HG02840 (cell line): ENCODE results near the gene KNL1.
"Not testable (repeated sequence)": the region's sequence is repeated elsewhere in the genome, so short reads cannot be mapped to it uniquely, and the experiment has no call there.

Experiments used
- ATAC-seq: cut with Tn5 transposase; IDR thresholded peaks from one replicate; pipeline ENCODE4 v1.9.1; 2021; ENCODE audit warnings: mild to moderate bottlenecking, moderate library complexity, moderate number of reproducible peaks; ENCODE audit not compliant: unreplicated experiment, low FRiP score

KNL1 gene, protein sequence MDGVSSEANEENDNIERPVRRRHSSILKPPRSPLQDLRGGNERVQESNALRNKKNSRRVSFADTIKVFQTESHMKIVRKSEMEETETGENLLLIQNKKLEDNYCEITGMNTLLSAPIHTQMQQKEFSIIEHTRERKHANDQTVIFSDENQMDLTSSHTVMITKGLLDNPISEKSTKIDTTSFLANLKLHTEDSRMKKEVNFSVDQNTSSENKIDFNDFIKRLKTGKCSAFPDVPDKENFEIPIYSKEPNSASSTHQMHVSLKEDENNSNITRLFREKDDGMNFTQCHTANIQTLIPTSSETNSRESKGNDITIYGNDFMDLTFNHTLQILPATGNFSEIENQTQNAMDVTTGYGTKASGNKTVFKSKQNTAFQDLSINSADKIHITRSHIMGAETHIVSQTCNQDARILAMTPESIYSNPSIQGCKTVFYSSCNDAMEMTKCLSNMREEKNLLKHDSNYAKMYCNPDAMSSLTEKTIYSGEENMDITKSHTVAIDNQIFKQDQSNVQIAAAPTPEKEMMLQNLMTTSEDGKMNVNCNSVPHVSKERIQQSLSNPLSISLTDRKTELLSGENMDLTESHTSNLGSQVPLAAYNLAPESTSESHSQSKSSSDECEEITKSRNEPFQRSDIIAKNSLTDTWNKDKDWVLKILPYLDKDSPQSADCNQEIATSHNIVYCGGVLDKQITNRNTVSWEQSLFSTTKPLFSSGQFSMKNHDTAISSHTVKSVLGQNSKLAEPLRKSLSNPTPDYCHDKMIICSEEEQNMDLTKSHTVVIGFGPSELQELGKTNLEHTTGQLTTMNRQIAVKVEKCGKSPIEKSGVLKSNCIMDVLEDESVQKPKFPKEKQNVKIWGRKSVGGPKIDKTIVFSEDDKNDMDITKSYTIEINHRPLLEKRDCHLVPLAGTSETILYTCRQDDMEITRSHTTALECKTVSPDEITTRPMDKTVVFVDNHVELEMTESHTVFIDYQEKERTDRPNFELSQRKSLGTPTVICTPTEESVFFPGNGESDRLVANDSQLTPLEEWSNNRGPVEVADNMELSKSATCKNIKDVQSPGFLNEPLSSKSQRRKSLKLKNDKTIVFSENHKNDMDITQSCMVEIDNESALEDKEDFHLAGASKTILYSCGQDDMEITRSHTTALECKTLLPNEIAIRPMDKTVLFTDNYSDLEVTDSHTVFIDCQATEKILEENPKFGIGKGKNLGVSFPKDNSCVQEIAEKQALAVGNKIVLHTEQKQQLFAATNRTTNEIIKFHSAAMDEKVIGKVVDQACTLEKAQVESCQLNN (N-terminal part only)

DNA sequence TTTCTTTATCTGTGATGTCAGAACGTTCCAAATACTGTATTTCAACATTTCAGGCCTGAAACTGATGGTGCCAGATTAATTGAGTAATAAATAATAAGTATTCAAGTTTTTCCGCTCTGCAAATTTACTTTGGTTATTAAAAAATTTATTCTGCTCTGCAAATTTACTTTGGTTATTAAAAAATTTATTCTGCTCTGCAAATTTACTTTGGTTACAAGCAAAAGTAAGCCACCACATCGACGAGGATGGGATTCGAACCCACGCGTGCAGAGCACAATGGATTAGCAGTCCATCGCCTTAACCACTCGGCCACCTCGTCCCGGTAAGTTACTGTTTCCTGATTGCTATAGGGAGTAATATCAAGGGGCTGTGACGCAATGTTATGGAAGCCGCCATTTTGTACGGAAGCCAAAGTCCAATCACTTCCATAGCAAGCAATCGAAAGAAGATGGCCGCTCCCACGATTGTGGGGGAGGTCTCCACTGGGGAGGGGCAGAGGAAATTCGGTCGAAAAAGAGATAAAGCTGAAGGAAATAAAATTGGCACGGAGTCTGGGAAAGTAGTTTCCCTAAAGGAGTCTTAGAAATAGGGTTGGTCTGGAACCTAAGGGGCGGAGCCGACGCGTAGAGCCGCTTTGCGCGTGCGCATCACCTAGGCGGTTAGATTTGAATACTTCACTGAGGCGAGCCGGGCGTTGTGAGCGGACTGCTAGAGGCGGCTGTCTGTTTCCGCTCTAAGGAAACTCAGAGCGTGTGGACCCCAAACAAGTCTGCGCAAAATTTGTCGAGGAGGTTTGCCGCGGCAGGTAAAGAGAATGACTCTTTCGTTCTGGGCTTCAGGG is at the start of gene KNL1:
KNL1 (plus strand) TSS at position 662 of the 841 bp plus-strand sequence. CDS start 8,683 bp downstream, outside the sequence.
- ATAC-seq: peak; percentile 77

DNA sequence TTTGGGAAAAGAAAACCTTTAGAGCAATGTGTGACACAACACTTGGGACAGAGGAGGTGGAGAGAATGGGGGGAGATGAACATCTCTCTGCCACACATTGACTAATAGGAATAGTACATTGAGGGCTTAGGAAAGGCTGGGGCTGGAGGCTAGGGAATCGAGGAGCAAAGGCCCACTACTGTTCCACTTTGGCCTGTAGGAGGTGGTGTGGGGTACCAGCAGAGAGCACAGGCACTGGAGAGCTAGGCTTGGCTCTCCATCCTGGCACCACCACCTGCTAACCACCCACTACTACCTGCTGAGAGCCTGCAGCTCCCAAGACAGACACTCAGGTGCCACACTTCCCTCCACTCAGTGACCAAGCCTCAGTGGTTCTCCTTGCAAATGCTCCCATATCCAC is 48.6 kb upstream of the KNL1 start:
- no peak for ATAC-seq

DNA sequence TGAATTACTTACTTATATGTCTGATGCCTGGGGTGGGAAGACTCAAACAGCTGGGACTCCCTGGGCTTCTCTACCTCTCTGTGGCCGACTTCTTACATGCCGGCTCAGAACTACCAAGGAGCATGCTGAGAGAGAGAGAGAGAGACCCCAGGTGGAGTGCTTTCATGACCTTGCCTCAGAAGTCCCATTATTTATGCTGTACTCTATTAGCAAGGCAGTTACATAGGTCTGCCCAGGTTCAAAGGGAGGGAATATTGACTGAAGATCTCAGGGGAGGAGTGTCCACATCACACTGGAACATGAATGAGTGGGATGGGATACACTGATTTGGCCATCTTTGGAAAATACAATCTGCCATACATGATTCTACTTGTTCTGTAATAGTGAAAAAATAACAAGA is 45.4 kb upstream of the KNL1 start:
- no peak for ATAC-seq

DNA sequence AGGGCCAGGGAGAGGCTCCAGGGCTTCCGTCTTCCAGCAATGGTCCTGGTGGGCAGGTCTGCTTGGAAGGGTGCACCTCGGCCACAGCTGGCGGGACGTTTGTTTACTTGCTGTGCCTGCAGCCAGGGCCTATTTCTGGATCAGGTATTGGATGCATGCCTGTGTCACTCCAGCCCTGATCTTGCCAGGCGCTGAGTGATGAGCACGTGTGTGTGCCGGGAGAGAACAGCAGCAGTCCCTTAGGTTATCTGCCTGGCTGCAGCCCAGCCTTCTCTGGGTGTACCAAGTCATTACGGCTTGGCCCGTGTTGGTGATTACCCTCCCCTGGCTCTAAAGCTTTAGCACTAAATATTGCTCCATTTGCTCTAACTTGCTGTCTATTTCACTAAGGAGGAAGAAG is 44.2 kb upstream of the KNL1 start:
- ATAC-seq: no peak

DNA sequence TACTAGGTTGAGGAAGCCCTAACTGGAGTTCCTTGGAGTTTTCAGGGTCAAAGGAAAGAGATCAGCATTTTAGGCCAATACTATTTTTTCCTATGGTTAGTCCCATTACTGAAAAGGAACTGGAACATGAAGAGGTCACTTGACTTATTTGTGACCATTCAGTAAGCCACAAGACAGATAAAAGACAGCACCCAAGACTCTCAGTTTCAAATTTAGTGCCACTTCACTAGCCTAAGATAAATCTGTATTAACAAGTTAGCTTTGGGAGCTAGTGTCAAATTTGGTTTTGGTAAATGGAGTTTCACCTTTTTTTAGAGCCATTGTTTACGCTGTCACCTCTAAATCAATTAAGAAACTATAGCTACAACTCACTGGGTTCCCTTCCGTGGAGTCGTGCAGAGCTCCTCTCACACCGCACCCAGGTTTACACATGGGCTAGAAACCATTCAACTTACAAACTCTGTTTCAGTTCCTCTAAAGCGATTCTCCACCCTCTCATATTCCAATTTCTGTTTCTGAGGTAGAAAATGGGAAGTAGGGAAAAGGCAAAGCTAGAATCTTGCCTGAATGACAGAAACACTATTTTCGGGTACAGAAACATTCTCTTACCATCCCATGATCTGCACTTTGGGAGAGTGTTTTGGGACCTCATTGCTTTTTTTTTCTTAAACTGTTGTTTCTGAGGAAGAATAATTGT is 43.6 kb upstream of the KNL1 start:
- peak; percentile 58 for ATAC-seq

DNA sequence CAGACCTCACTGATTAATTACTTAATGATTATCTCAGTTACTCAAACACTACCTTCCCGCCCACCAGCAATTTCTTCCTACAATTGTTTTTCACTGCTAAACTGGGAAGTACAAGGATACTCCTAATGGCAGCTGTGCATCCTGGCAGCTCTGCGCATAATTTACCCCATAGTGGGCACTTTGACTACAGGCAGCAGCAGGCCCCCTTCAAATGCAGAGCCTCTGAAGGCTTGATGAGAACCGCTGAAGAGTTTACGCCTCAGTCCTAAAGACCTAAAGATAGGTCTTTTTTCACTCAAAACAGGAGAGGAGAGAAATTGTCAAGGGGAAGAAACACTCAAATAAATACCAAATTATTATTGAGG is 39.9 kb upstream of the KNL1 start:
- ATAC-seq: no peak

DNA sequence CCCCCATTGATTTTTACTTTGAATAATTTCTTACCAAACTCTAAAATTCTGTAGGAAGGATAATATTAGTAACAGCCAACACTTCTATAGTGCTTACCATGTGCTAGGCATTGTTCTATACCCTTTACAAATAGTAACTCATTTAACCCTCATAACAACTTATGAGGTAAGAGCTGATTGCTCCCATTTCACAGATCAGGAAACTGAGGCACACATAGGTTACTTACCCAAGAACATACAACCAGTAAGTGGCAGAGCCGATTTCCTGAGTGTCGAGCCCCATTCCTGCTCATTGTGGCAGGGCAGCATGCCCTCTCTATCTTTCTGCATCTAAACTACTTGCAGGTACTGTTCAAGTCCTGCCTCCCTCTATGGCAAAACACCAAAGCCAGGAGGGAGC is 38.2 kb upstream of the KNL1 start:
- no peak for ATAC-seq

DNA sequence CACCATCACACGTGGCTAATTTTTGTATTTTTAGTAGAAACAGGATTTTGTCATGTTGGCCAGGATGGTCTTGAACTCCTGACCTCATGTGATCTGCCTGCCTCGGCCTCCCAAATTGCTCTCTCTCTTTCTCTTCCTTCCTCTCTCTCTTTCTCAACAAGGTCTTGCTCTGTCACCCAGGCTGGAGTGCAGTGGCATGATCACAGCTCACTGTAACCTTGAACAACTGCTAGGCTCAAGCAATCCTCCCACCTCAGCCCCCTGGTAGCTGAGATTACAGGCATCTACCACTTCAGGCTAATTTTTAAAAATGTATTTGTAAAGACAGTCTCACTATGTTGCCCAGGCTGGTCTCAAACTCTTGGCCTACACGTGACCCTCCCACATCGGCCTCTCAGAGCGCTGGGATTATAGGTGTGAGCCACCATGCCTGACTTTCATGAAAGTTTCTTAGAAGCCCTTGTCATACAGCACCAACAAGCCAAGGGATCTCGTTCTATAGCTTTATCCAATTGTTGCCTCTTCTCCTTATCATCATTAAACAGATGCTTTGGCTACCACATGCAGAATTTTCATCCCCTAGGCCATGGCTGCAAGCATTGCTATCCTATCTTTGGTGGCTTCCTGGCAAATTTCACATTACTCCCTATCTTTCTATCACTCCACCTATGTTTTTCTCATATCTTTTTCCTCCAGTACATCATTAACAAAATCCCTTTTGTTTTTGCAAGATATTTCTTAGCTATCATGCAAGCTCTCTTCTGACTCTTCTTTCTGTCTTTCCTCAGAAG is 34.9 kb upstream of the KNL1 start:
- no peak for ATAC-seq

DNA sequence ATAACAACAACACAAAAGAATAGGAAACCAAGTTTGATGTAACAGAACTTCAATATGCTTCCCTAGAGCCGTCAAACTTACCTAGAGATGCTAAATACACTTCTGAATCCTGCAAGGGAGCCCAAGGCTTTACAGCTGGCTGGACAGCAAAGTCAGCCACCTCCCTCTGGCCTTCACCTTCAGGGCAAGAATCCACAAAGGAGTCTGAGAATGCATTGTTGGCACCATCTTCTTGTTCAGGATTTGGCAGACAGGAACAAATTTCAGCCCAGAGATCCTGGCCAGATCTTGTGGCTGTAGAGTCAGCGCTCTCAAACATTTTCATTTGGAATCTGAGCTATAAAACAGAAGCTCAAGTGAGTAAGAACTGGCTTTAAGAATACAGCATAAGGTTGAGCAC is 31.4 kb upstream of the KNL1 start:
- no peak for ATAC-seq

DNA sequence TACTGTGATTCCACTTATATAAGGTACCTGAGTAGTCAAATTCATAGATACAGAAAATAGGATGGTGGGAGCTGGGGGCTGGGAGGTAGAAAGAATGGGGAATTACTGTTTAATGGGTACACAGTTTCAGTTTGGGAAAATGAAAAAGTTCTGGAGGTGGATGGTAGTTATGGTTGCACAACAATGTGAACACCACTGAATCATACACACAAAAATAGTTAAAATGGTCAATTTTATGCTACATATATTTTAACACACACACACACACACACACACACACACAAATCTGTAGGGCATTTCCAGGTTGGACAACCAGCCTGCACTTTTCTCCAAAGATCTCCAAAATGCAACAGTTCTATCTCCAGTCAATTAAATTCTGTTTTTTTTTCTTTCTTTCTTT is 30.6 kb upstream of the KNL1 start:
- no peak for ATAC-seq

DNA sequence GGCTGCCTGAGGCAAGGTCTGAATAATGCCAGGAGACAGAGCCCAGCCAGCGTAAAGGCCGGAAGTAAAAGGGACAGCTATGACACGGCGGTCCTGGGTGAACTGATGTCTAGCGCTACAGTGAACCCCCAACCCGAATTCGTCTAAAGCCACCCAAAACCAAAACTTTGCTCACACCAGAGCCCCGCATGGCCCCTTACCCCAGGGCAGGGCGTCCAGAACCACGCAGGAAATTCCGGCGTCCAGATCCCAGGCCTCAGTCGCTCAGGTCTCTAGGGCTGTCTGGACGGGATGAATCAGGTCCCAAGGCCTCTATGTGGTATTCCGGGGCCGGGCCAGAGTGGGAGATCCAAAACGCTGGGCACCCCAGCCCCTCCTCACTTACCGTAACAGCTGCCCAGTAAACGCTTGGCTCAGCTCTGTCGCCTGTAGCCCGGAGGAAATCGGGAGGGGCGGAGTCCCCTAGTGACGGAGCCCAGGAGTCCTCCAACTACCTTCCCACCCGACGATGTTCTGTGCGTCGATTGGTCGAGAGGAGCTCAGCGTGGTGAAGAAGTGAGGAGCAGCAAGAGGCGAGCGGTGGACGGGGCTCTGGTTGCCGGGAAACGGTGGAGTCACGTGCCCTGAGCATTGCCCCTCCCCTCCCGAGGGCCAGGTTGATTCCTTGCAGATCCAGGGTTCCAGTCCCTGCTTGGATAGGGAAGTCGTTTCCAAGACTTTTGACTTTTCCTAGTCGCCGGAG is 29.3 kb upstream of the KNL1 start, which contains the start of gene CCDC32:
CCDC32 (minus strand) TSS at position 452 of the 742 bp plus-strand sequence. CDS start 2,027 bp downstream, outside the sequence.
- peak; percentile 96 for ATAC-seq

DNA sequence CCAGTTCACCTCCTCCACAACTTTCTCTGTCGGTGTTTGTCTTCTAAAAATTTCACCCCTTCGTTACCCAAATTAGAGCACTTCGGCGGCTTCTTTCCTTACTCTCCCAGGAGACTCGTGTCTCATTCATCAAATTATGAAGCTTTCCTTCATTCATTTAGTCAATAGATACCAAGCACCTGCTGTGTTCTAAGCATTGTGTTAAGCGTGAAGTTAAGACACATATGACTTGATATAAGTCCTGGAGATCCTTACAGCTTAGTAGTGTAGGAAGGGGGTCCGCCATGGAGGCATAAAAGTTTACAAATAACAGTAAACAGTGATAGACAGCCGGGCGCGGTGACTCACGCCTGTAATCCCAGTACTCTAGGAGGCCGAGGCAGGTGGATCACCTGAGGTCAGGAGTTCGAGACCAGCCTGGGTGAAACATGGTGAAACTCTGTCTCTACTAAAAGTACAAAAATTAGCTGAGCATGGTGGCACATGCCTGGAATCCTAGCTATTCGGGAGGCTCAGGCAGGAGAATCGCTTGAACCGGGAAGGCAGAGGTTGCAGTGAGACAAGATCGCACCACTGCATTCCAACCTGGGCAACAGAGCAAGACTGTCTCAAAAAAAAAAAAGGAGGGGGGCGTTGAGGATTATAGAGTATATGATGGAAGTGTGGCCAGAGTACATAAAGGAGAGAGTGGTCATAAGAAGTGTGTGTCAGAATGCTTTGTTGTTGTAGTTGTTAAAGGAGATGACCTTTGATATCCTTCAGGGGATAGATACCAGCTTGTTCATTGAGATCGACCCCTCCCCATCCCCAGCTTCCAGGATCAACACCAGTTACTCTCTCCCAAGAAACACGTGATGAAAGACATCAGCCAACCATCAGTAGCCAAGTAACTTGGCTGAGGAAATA is 28.5 kb upstream of the KNL1 start:
- ATAC-seq: no peak

DNA sequence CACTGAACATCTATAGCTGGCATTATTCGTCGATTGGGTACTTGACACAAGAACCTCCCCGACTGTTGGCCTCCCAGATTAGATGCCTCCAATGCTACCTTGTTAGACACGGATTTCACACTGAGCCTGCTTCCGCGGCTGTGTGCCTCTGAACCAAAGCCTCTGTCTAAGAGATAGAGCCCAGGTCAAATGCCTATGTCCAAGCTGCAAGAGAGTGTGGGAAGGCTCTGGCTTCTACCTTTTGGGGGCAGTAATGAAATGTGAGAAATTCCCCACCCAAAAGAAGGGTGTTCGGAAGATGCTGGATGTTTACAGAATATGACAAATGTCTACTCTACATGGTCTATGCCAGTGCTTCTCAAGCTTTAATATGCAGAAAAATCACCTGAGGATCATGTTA is 26.9 kb upstream of the KNL1 start:
- ATAC-seq: no peak

DNA sequence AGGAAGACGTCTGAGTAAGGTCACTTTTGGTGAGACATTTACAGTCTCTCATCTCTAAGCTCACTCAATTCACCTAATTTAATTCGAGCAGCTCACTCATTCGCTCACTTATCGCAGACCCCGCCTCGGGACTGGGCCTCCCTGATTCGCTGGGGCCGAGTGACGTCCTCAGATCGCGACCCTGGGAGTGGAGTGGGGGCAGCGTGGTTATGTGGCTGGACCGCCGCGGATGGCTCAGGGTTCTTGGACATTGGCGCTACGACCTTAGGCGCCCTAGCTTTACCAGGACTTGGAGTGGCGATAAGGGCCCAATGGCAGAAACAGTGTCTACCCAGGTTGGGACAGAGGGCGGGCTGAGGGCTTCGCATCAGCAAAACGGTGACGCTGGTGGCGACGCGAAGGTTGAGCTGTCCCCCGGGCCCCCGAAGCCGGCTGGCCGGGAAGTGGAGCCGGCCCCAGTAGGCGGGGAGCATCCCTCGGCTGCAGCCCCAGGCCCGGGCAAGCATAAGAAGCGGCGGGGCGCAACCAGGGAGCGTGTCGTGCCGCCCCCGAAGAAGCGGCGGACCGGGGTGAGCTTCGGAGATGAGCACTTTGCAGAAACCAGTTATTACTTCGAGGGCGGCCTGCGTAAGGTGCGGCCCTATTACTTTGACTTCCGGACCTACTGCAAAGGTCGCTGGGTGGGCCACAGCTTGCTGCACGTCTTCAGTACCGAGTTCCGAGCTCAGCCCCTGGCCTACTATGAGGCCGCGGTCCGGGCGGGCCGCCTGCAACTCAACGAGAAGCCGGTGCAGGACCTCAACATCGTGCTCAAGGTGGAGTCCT is 24.7 kb upstream of the KNL1 start, which contains the start of gene RPUSD2:
RPUSD2 (plus strand) TSS at position 171 of the 825 bp plus-strand sequence; CDS start at position 210, 39 bp downstream.
- ATAC-seq: peak; percentile 46

DNA sequence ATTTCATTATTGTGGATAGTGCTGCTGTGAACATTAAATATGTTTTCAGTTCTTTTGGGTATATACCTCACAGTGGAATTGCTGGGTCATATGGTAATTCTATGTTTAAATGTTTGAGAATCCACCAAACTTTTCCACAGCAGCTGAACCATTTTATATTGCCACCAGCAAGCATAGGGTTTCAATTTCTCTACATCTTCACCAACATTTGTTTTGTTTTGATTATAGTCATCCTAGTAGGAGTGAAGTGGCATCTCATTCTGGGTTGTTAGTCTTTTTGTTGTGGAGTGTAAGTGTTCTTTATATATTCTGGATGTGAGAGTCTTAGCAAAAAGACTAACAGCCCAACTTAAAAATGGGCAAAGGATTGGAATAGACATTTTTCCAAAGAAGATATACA is 18.9 kb upstream of the KNL1 start:
- ATAC-seq: no peak

DNA sequence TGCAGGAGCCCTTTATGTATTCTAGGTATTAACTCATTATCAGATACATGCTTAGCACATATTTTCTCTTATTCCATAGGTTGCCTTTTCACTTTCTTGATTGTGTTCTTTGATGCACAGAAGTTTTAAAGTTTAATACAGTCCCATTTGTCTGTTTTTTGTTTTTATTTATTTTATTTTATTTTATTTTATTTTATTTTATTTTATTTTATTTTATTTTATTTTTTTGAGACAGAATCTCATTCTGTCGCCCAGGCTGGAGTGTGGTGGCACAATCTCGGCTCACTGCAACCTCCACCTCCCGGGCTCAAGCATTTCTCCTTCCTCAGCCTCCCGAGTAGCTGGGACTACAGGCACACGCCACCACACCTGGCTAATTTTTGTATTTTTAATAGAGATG is 17.1 kb upstream of the KNL1 start:
- not testable (repeated sequence) for ATAC-seq
